Suprapubic skin (tissue), 4 donors: ENCODE data around the gene RALGPS1.

Source experiments
- EP300 ChIP-seq: sonication (generic); formaldehyde crosslinking; IDR thresholded peaks from one replicate; pipeline ENCODE4 v1.6.1; 2017; ENCODE audit warnings: antibody characterized with exemption
- POLR2A ChIP-seq, 2 donors: fragments of 450-650 bp; IDR thresholded peaks; one replicate each; pipeline ENCODE4 v1.6.1; 2017; ENCODE audit warnings: antibody characterized with exemption in 2 of 2, mild to moderate bottlenecking in 2 of 2, moderate library complexity in 2 of 2
- POLR2AphosphoS5 ChIP-seq, 3 donors: sonication (generic); formaldehyde crosslinking; IDR thresholded peaks; one replicate each; pipeline ENCODE4 v1.6.1; 2017; ENCODE audit warnings: antibody characterized with exemption in 3 of 3
- TF ChIP-seq, protein P1 (sequence below), 2 donors: fragments of 200-600 bp in 1 of 2; fragments of 450-650 bp in 1 of 2; sonication (generic) in 1 of 2; IDR thresholded peaks; one replicate each; pipeline ENCODE4 v1.5.1; 2016 to 2019; ENCODE audit warnings: antibody characterized with exemption in 2 of 2, mild to moderate bottlenecking in 1 of 2, moderate library complexity in 1 of 2

GRCh38 chr9:127245637-127246164 lies 331.1 kb downstream of the RALGPS1 start:
- TF ChIP-seq, protein P1, sequence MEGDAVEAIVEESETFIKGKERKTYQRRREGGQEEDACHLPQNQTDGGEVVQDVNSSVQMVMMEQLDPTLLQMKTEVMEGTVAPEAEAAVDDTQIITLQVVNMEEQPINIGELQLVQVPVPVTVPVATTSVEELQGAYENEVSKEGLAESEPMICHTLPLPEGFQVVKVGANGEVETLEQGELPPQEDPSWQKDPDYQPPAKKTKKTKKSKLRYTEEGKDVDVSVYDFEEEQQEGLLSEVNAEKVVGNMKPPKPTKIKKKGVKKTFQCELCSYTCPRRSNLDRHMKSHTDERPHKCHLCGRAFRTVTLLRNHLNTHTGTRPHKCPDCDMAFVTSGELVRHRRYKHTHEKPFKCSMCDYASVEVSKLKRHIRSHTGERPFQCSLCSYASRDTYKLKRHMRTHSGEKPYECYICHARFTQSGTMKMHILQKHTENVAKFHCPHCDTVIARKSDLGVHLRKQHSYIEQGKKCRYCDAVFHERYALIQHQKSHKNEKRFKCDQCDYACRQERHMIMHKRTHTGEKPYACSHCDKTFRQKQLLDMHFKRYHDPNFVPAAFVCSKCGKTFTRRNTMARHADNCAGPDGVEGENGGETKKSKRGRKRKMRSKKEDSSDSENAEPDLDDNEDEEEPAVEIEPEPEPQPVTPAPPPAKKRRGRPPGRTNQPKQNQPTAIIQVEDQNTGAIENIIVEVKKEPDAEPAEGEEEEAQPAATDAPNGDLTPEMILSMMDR (IDR thresholded peaks at IDR 0.05), result no peak
- no peak for TF ChIP-seq POLR2A (IDR thresholded peaks at IDR 0.05)
- TF ChIP-seq EP300, result no peak
- TF ChIP-seq POLR2AphosphoS5 (IDR thresholded peaks at IDR 0.05), result no peak
